Mesenchymal stem cell (in vitro differentiated cells and primary cell): ENCODE measurements around the gene TMUB1.

Experiments used
- DNase-seq: peaks from one replicate; pipeline ENCODE4 v3.0.0-alpha.2; 2013
- H2AFZ ChIP-seq: one replicate; pipeline ENCODE4 v1.6.1; 2013; ENCODE audit warnings: low read depth, mild to moderate bottlenecking, control low read depth, inconsistent platforms, low read length, moderate library complexity
- H2AK5ac ChIP-seq: 2 replicates; pipeline ENCODE4 v1.6.1; 2013; ENCODE audit warnings: low read length, moderate library complexity, mild to moderate bottlenecking, inconsistent platforms; ENCODE audit not compliant: severe bottlenecking
- H2BK120ac ChIP-seq: one replicate; pipeline ENCODE4 v1.6.1; 2013; ENCODE audit warnings: low read depth, mild to moderate bottlenecking, inconsistent platforms, low read length, moderate library complexity
- H2BK12ac ChIP-seq, 2 experiments: one replicate each; pipeline ENCODE4 v1.6.1; 2013; ENCODE audit warnings: inconsistent platforms in 2 of 2, low read length in 2 of 2, mild to moderate bottlenecking in 2 of 2, moderate library complexity in 2 of 2, control low read depth in 1 of 2
- H2BK15ac ChIP-seq: one replicate; pipeline ENCODE4 v1.6.1; 2013; ENCODE audit warnings: mild to moderate bottlenecking, low read depth, inconsistent platforms; ENCODE audit not compliant: poor library complexity, severe bottlenecking
- H2BK5ac ChIP-seq: 2 replicates; pipeline ENCODE4 v1.6.1; 2013; ENCODE audit warnings: low read depth, mild to moderate bottlenecking, low read length, control low read depth, inconsistent platforms; ENCODE audit not compliant: poor library complexity, severe bottlenecking
- H3K14ac ChIP-seq, 2 experiments: one replicate each; pipeline ENCODE4 v1.6.1; 2013; ENCODE audit warnings: inconsistent platforms in 2 of 2, low read length in 2 of 2, control low read depth in 1 of 2, mild to moderate bottlenecking in 1 of 2, moderate library complexity in 1 of 2
- H3K18ac ChIP-seq, 2 experiments: one replicate each; pipeline ENCODE4 v1.6.1; 2013; ENCODE audit warnings: inconsistent platforms in 2 of 2, low read length in 2 of 2, control low read depth in 1 of 2, low read depth in 1 of 2, mild to moderate bottlenecking in 1 of 2
- H3K23ac ChIP-seq, 2 experiments: one replicate each; pipeline ENCODE4 v1.6.1; 2013; ENCODE audit warnings: inconsistent platforms in 2 of 2, low read length in 2 of 2, mild to moderate bottlenecking in 2 of 2, moderate library complexity in 2 of 2, control low read depth in 1 of 2
- H3K27ac ChIP-seq: 2 replicates; pipeline ENCODE4 v1.5.1; 2013; ENCODE audit warnings: mild to moderate bottlenecking, moderate library complexity, low read length, control low read depth, inconsistent platforms; ENCODE audit not compliant: poor library complexity, severe bottlenecking
- H3K27me3 ChIP-seq, 2 experiments: 2 replicates each; pipeline versions ENCODE4 v1.6.1 to v1.7.0; 2013; ENCODE audit warnings: low read length in 2 of 2, mild to moderate bottlenecking in 2 of 2, moderate library complexity in 2 of 2, control low read depth in 1 of 2, inconsistent platforms in 1 of 2; ENCODE audit not compliant: control insufficient read depth in 1 of 2, insufficient read depth in 1 of 2
- H3K36me3 ChIP-seq, 2 experiments: 2 replicates each; pipeline versions ENCODE4 v1.6.1 to v1.7.0; 2013; ENCODE audit warnings: low read length in 2 of 2, control low read depth in 1 of 2, inconsistent platforms in 1 of 2, low read depth in 1 of 2, mild to moderate bottlenecking in 1 of 2; ENCODE audit not compliant: insufficient read depth in 2 of 2, control insufficient read depth in 1 of 2
- H3K4ac ChIP-seq, 2 experiments: one replicate each; pipeline ENCODE4 v1.6.1; 2013; ENCODE audit warnings: inconsistent platforms in 2 of 2, low read length in 2 of 2, mild to moderate bottlenecking in 2 of 2, moderate library complexity in 2 of 2, control low read depth in 1 of 2, low read depth in 1 of 2
- H3K4me1 ChIP-seq: 2 replicates; pipeline ENCODE4 v1.6.1; 2013; ENCODE audit warnings: low read depth, low read length, control low read depth; ENCODE audit not compliant: control insufficient read depth, insufficient read depth
- H3K4me2 ChIP-seq: 2 replicates; pipeline ENCODE4 v1.6.1; 2013; ENCODE audit warnings: low read length, mild to moderate bottlenecking, inconsistent platforms; ENCODE audit not compliant: poor library complexity, severe bottlenecking
- H3K4me3 ChIP-seq, 2 experiments: 2 replicates each; pipeline versions ENCODE4 v1.5.1 to v1.7.0; 2013; ENCODE audit warnings: low read length in 2 of 2, mild to moderate bottlenecking in 2 of 2, control low read depth in 1 of 2, low read depth in 1 of 2; ENCODE audit not compliant: insufficient read depth in 1 of 2
- H3K79me1 ChIP-seq: replicated peaks from 2 replicates; pipeline ENCODE4 v1.6.1; 2013; ENCODE audit warnings: mild to moderate bottlenecking, control low read depth, low read length, inconsistent platforms; ENCODE audit not compliant: poor library complexity, severe bottlenecking
- H3K9ac ChIP-seq: 2 replicates; pipeline ENCODE4 v1.7.0; 2013; ENCODE audit warnings: mild to moderate bottlenecking, low read length, moderate library complexity
- H3K9me3 ChIP-seq: 2 replicates; pipeline ENCODE4 v1.7.0; 2013; ENCODE audit warnings: mild to moderate bottlenecking, low read length; ENCODE audit not compliant: control insufficient read depth
- H4K8ac ChIP-seq: one replicate; pipeline ENCODE4 v1.6.1; 2013; ENCODE audit warnings: inconsistent platforms, mild to moderate bottlenecking, low read length, moderate library complexity
- H4K91ac ChIP-seq: one replicate; pipeline ENCODE4 v1.6.1; 2013; ENCODE audit warnings: mild to moderate bottlenecking, low read length, inconsistent platforms
- WGBS: methylation state at CpG from one replicate; pipeline ENCODE4 v1.1.7; 2013; ENCODE audit warnings: mixed read lengths; 5-methylcytosine and 5-hydroxymethylcytosine counted together

Gene TMUB1

GRCh38 chr7:151123158-151123821 lies 40.0 kb upstream of the TMUB1 start:
- Histone ChIP-seq H3K23ac (no peak overlapping the region), H2BK120ac (no peak overlapping the region), H3K18ac (no peak overlapping the region), H3K9me3 (no peaks in the 10 kb centered on the region), H3K4ac (no peak overlapping the region), H3K4me3 (no peak overlapping the region), H3K36me3 (peaks cover 75 to 85% of the 10 kb centered on the region in 2 experiments), H3K4me2 (no peak overlapping the region), H2BK5ac (no peak overlapping the region), H3K79me1 (peaks cover 49% of the 10 kb centered on the region), H4K8ac (no peak overlapping the region), H3K9ac (no peak overlapping the region), H3K4me1 (peaks cover 25% of the 10 kb centered on the region), H3K27me3 (no peaks in the 10 kb centered on the region), H2BK12ac (no peak overlapping the region), H2AFZ (no peak overlapping the region), H3K14ac (no peak overlapping the region), H3K27ac (no peak overlapping the region), H2BK15ac (no peak overlapping the region), H2AK5ac (no peak overlapping the region), H4K91ac (peak overlapping the region; percentile 14)
- WGBS = 94% methylated on average over 50 of the region's 50 CpGs
- no peak for DNase-seq

GRCh38 chr7:151122796-151123157 lies 39.5 kb upstream of the TMUB1 start:
- no peak overlapping the region for H3K27ac ChIP-seq
- no peak overlapping the region for H3K4me3 ChIP-seq
- H3K4me1 ChIP-seq = peaks cover 25% of the 10 kb centered on the region
- no peak overlapping the region for H3K23ac ChIP-seq
- no peak overlapping the region for H3K18ac ChIP-seq
- 90% methylated on average over 28 of the region's 29 CpGs for WGBS
- H3K27me3 ChIP-seq = no peaks in the 10 kb centered on the region
- peaks cover 49% of the 10 kb centered on the region for H3K79me1 ChIP-seq
- H4K8ac ChIP-seq = no peak overlapping the region
- no peak overlapping the region for H4K91ac ChIP-seq
- H3K14ac ChIP-seq = no peak overlapping the region
- H2BK12ac ChIP-seq = no peak overlapping the region
- H2BK15ac ChIP-seq = no peak overlapping the region
- H2AFZ ChIP-seq = no peak overlapping the region
- no peaks in the 10 kb centered on the region for H3K9me3 ChIP-seq
- no peak overlapping the region for H3K9ac ChIP-seq
- no peak overlapping the region for H2BK120ac ChIP-seq
- DNase-seq = no peak
- H3K4ac ChIP-seq = no peak overlapping the region
- H2BK5ac ChIP-seq = no peak overlapping the region
- H2AK5ac ChIP-seq = no peak overlapping the region
- H3K4me2 ChIP-seq = no peak overlapping the region
- peaks cover 75 to 85% of the 10 kb centered on the region in 2 experiments for H3K36me3 ChIP-seq

GRCh38 chr7:151122276-151122675 lies 39.0 kb upstream of the TMUB1 start:
- no peak overlapping the region for H3K27ac ChIP-seq
- H3K18ac ChIP-seq = no peak overlapping the region
- 84% methylated on average over 24 of the region's 24 CpGs for WGBS
- H4K8ac ChIP-seq = no peak overlapping the region
- no peak overlapping the region for H3K23ac ChIP-seq
- H3K4me1 ChIP-seq = peaks cover 27% of the 10 kb centered on the region
- no peak overlapping the region for H2BK15ac ChIP-seq
- no peak overlapping the region for H3K4me3 ChIP-seq
- no peak overlapping the region for H2BK120ac ChIP-seq
- no peak overlapping the region for H4K91ac ChIP-seq
- H3K27me3 ChIP-seq = no peaks in the 10 kb centered on the region
- H2AK5ac ChIP-seq = no peak overlapping the region
- peaks cover 48% of the 10 kb centered on the region for H3K79me1 ChIP-seq
- no peaks in the 10 kb centered on the region for H3K9me3 ChIP-seq
- H3K36me3 ChIP-seq = peaks cover 71 to 85% of the 10 kb centered on the region in 2 experiments
- DNase-seq = no peak
- H3K4me2 ChIP-seq = no peak overlapping the region
- peak overlapping the region in 1 of 2 experiments; percentile 12 for H2BK12ac ChIP-seq
- no peak overlapping the region for H2AFZ ChIP-seq
- no peak overlapping the region for H2BK5ac ChIP-seq
- no peak overlapping the region for H3K4ac ChIP-seq
- H3K14ac ChIP-seq = no peak overlapping the region
- H3K9ac ChIP-seq = no peak overlapping the region

- no peak overlapping the region for H3K14ac ChIP-seq
- no peak overlapping the region for H2BK12ac ChIP-seq
- no peak for DNase-seq
- H2AK5ac ChIP-seq = no peak overlapping the region
- H3K79me1 ChIP-seq = peaks cover 47% of the 10 kb centered on the region
- H3K27ac ChIP-seq = no peak overlapping the region
- peaks cover 66 to 86% of the 10 kb centered on the region in 2 experiments for H3K36me3 ChIP-seq
- no peak overlapping the region for H3K4ac ChIP-seq
- H2BK15ac ChIP-seq = no peak overlapping the region
- no peaks in the 10 kb centered on the region for H3K27me3 ChIP-seq
- no peak overlapping the region for H4K91ac ChIP-seq
- H3K4me3 ChIP-seq = no peak overlapping the region
- no peak overlapping the region for H2BK120ac ChIP-seq
- WGBS = 94% methylated on average over 30 of the region's 30 CpGs
- H3K4me1 ChIP-seq = peaks cover 28% of the 10 kb centered on the region
- H3K9ac ChIP-seq = no peak overlapping the region
- no peak overlapping the region for H3K18ac ChIP-seq
- no peak overlapping the region for H3K23ac ChIP-seq
- H2AFZ ChIP-seq = no peak overlapping the region
- no peaks in the 10 kb centered on the region for H3K9me3 ChIP-seq
- H2BK5ac ChIP-seq = no peak overlapping the region
- no peak overlapping the region for H3K4me2 ChIP-seq
- no peak overlapping the region for H4K8ac ChIP-seq
These were observed 38.3 kb upstream of the TMUB1 start for GRCh38 chr7:151121380-151122170.
